ENCODE measurements around the gene BTF3. TPM values are rescaled to one million over a fixed set of nuclear protein-coding genes. Genes with fewer than 3 reads are reported as not detected.

BTF3 gene
- 100 to 1,000 TPM; 359 to 410 (median 399) TPM for total RNA-seq
- polyA plus RNA-seq, result 100 to 1,000 TPM; 283 to 714 TPM
- long read RNA-seq, donor 1, transcript BTF3-201 (6 exons, 897 nt), result major isoform, 137 of 166 reads
- long read RNA-seq, donor 1, transcript BTF3-202 (6 exons, 1,237 nt), result minor isoform, 18 of 166 reads
- long read RNA-seq, donor 1, partial matches to known transcripts, result 6 of 166 reads
- long read RNA-seq, donor 1, other reads (novel, unspliced or antisense), result 5 of 166 reads
- long read RNA-seq, donor 2, transcript BTF3-201 (6 exons, 897 nt), result major isoform, 147 of 184 reads
- long read RNA-seq, donor 2, transcript BTF3-202 (6 exons, 1,237 nt), result minor isoform, 29 of 184 reads
- long read RNA-seq, donor 2, partial matches to known transcripts, result 6 of 184 reads
- long read RNA-seq, donor 2, other reads (novel, unspliced or antisense), result 2 of 184 reads
- long read RNA-seq, donor 3, transcript BTF3-201 (6 exons, 897 nt), result major isoform, 105 of 147 reads
- long read RNA-seq, donor 3, transcript BTF3-202 (6 exons, 1,237 nt), result minor isoform, 37 of 147 reads
- long read RNA-seq, donor 3, partial matches to known transcripts, result 1 of 147 reads
- long read RNA-seq, donor 3, other reads (novel, unspliced or antisense), result 3 of 147 reads

DNA sequence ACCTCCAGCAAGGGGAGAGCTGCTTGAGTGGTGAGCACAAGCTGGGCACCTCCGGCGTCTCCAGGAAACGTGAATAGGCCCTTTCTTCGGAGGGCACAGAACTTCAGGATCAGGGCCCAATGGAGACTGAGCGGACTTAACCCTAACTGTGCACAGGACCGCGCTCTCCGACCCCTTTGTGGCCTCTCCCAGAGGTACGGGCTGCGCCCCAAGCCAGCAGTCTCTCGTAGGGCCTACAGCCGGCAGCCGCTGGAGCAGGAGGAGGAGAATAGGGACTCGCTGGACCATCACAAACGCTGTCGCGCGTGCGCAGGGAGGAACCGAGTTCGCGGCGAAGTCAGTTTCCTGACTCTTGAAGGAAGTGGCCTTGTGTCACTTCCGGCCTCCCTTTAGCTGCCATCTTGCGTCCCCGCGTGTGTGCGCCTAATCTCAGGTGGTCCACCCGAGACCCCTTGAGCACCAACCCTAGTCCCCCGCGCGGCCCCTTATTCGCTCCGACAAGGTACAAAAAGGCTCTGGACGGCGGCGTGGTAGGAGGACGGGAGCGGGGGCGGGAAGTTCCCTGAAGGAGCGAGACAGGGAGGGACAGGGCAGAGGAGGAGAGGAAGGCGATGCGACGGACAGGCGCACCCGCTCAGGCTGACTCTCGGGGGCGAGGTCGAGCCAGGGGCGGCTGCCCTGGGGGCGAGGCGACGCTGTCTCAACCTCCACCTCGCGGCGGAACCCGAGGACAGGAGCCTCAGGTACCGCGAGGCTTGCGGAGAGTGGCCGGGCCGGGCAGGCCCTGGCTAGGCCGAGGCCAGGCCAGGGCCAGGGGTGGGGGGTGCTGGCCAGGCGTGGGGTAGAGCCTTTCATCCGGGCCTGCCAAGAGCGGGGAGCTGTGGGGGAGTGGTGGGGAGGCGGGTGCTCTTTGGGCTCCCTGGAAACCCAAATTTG, at the start of gene BTF3:
Gene BTF3 (plus strand): TSS at position 386 of the 936 bp plus-strand sequence. CDS start 226 bp downstream, at position 612.
- peak within 1 kb of the TSS; percentile 88 to 97 (median 92) for H3K27ac ChIP-seq
- peaks cover 0 to 37% (median 17%) of the 10 kb centered on the region in 9 donors for H3K36me3 ChIP-seq
- intact Hi-C loops (cut with DNase I), result no loop called here
- 1% methylated on average over 65 to 67 of the region's 67 CpGs for WGBS, 2 donors
- DNase-seq, result peak; percentile 96
- ATAC-seq, result peak; percentile 96 to 100 (median 99)
- no peaks in the 10 kb centered on the region for H3K27me3 ChIP-seq
- no peaks in the 10 kb centered on the region for H3K9me3 ChIP-seq
- peaks cover 2 to 40% (median 30%) of the 10 kb centered on the region in 9 donors for H3K4me1 ChIP-seq
- H3K4me3 ChIP-seq, result peak within 1 kb of the TSS; percentile 77 to 97 (median 90)
- TF ChIP-seq, protein P1, sequence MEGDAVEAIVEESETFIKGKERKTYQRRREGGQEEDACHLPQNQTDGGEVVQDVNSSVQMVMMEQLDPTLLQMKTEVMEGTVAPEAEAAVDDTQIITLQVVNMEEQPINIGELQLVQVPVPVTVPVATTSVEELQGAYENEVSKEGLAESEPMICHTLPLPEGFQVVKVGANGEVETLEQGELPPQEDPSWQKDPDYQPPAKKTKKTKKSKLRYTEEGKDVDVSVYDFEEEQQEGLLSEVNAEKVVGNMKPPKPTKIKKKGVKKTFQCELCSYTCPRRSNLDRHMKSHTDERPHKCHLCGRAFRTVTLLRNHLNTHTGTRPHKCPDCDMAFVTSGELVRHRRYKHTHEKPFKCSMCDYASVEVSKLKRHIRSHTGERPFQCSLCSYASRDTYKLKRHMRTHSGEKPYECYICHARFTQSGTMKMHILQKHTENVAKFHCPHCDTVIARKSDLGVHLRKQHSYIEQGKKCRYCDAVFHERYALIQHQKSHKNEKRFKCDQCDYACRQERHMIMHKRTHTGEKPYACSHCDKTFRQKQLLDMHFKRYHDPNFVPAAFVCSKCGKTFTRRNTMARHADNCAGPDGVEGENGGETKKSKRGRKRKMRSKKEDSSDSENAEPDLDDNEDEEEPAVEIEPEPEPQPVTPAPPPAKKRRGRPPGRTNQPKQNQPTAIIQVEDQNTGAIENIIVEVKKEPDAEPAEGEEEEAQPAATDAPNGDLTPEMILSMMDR (IDR thresholded peaks at IDR 0.05), result no peak

DNA sequence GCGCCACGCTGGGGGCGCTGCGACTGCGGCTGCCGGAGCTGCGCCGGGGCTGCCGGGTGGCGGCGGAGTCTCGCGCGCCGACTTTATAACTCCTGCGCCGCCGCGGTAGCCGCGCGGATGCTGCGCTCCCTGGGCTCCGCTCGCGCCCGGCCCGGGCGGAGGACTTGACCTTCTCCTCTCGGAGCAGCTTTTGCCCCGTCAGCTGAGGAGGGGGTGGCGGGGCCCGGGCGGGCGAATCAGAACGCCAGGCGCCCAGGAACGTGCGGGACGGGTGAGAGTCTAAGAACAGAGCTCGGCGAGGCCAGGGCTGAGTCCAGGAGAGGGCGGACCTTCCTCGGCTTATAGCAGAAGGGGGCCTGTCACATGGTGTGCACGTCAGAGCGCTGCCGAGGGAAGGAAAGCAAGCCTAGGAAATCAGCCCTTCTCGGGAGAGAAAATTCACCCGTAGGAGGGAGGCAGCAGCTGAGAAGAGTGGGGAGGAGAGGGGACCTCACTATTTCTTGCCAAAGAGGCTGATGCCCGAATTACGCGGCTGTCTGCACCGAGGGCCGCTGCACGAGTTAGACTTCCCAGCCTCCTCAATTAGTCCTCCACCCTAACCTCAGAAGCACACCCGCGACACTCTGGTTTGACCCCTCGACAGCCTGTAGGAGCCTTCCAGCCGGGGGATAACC, 49.6 kb upstream of the BTF3 start, which contains the start of gene FOXD1:
Gene FOXD1 (minus strand): TSS at position 315 of the 674 bp plus-strand sequence. CDS start 415 bp downstream, outside the sequence.
- DNase-seq, result peak; percentile 45 to 59
- H3K27me3 ChIP-seq, result peaks cover 63 to 94% (median 92%) of the 10 kb centered on the region in 7 donors

DNA sequence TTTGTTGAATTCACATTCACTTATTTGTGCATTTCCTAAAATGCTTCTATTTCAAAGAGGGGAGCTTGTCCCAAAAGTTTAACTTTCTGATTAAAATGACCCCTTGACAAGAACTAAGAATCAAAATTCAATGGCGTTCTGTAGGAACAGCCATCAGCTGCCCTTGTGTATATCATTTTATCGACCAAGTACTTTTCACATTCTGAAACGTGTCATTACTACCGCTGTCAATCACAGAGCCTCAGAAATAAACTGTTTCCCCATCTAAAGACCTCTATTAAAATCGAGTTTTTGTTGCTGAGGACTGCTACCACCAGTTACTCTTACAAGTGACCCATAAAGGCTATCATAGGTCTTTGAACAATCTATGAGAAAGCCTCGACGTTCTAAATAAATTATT, 48.1 kb upstream of the BTF3 start:
- peaks cover 48 to 94% (median 92%) of the 10 kb centered on the region in 7 donors for H3K27me3 ChIP-seq
- TF ChIP-seq, protein P1 (IDR thresholded peaks at IDR 0.05), result no peak
- intact Hi-C loops (cut with DNase I), result loop anchor here in 6 of 10 donors (2.0 to 10.0 kb wide), 4 partner anchors 233 to 368 kb away; no protein-coding TSS in a partner anchor
- ATAC-seq, result no peak
- no peak overlapping the region for H3K4me3 ChIP-seq
- WGBS, 2 donors, result 6 to 12% methylated on average over 7 of the region's 7 CpGs
- no peak overlapping the region for H3K27ac ChIP-seq
- peaks cover 7 to 35% (median 19%) of the 10 kb centered on the region in 9 donors for H3K4me1 ChIP-seq
- H3K9me3 ChIP-seq, result no peaks in the 10 kb centered on the region
- no peak for DNase-seq
- peaks cover 0 to 13% (median 0%) of the 10 kb centered on the region in 9 donors for H3K36me3 ChIP-seq

More for the DNA sequence above, 49.6 kb upstream of the BTF3 start, which contains the start of gene FOXD1:
- intact Hi-C loops (cut with DNase I), result loop anchor here in 5 of 10 donors (2.0 to 10.0 kb wide), 5 partner anchors 46 to 364 kb away; no protein-coding TSS in a partner anchor
- WGBS, 2 donors, result 0% methylated on average over 59 of the region's 59 CpGs
- peak; percentile 72 to 89 (median 79) for ATAC-seq
- TF ChIP-seq, protein P1 (IDR thresholded peaks at IDR 0.05), result peak in 1 of 9 donors; percentile 5
- H3K4me3 ChIP-seq, result peak within 1 kb of the TSS; percentile 23 to 64 (median 46)
- no peaks in the 10 kb centered on the region for H3K9me3 ChIP-seq
- peak within 1 kb of the TSS in 1 of 10 donors; percentile 50 for H3K27ac ChIP-seq
- peaks cover 0 to 13% (median 0%) of the 10 kb centered on the region in 9 donors for H3K36me3 ChIP-seq
- peaks cover 7 to 47% (median 19%) of the 10 kb centered on the region in 9 donors for H3K4me1 ChIP-seq
